GM19240 (cell line): ENCODE measurements around the gene ZNF367.

ENCODE experiments used
- DNase-seq: peaks from one replicate; pipeline ENCODE4 v3.0.0; 2011; ENCODE audit warnings: low spot score; ENCODE audit not compliant: insufficient read length

ZNF367 gene

GRCh38 chr9:96418083-96418919, at the start of gene ZNF367:
Gene ZNF367, minus strand, starts transcription at chr9:96418370. Its CDS starts 338 bp downstream, at chr9:96418032.
- DNase-seq: peak; percentile 80

- DNase-seq: no peak
These were observed 49.6 kb upstream of the ZNF367 start for GRCh38 chr9:96467784-96468183.

- no peak for DNase-seq
These were observed 46.3 kb upstream of the ZNF367 start for GRCh38 chr9:96464426-96464825.

GRCh38 chr9:96462541-96462940, 44.4 kb upstream of the ZNF367 start:
- DNase-seq: no peak

GRCh38 chr9:96461336-96461735, 43.2 kb upstream of the ZNF367 start:
- DNase-seq: no peak

- DNase-seq: no peak
These were observed 42.7 kb upstream of the ZNF367 start for GRCh38 chr9:96460882-96461281.

GRCh38 chr9:96460470-96460869, 42.3 kb upstream of the ZNF367 start:
- DNase-seq: no peak

- DNase-seq: no peak
These were observed 41.3 kb upstream of the ZNF367 start for GRCh38 chr9:96459268-96460007.

GRCh38 chr9:96458226-96458625, 40.1 kb upstream of the ZNF367 start:
- DNase-seq: no peak

- no peak for DNase-seq
These were observed 39.1 kb upstream of the ZNF367 start for GRCh38 chr9:96457266-96457665.

GRCh38 chr9:96453625-96454024, 35.5 kb upstream of the ZNF367 start:
- no peak for DNase-seq

- no peak for DNase-seq
These were observed 32.7 kb upstream of the ZNF367 start for GRCh38 chr9:96450613-96451528.

GRCh38 chr9:96449845-96450612, 31.9 kb upstream of the ZNF367 start, which contains the start of gene HABP4:
Gene HABP4, plus strand, starts transcription at chr9:96450169. Its CDS starts 111 bp downstream, at chr9:96450280.
- DNase-seq: peak; percentile 92

GRCh38 chr9:96449523-96449844, 31.3 kb upstream of the ZNF367 start:
- no peak for DNase-seq

- DNase-seq: no peak
These were observed 30.5 kb upstream of the ZNF367 start for GRCh38 chr9:96448546-96449170.

GRCh38 chr9:96447406-96447805, 29.2 kb upstream of the ZNF367 start:
- DNase-seq: no peak

- DNase-seq: no peak
These were observed 24.3 kb upstream of the ZNF367 start for GRCh38 chr9:96442491-96442890.

- no peak for DNase-seq
These were observed 23.8 kb upstream of the ZNF367 start for GRCh38 chr9:96441798-96442445.

GRCh38 chr9:96440671-96441199, 22.6 kb upstream of the ZNF367 start:
- DNase-seq: no peak

- no peak for DNase-seq
These were observed 19.3 kb upstream of the ZNF367 start for GRCh38 chr9:96437454-96437853.
